Uterus (tissue), 4 donors: ENCODE data around the gene BTBD9. TPM values are rescaled to one million over a fixed set of nuclear protein-coding genes. Genes with fewer than 3 reads are reported as not detected.

ENCODE experiments used
- DNase-seq, 2 donors: peaks; one replicate each; pipeline ENCODE4 v3.0.0-alpha.2; 2019 to 2020
- H3K27ac ChIP-seq, 2 donors: fragments of 200-600 bp; sonication (generic); 1 replicate in 1 of 2; 2 replicates in 1 of 2; pipeline ENCODE4 v1.5.1; 2016 to 2018
- H3K27me3 ChIP-seq, 2 donors: fragments of 200-600 bp; sonication (generic); one replicate each; pipeline ENCODE4 v1.5.1; 2018 to 2019; ENCODE audit warnings: control low read depth in 1 of 2
- H3K36me3 ChIP-seq, 2 donors: fragments of 200-600 bp; sonication (generic); one replicate each; pipeline ENCODE4 v1.5.1; 2019; ENCODE audit warnings: control low read depth in 1 of 2
- H3K4me1 ChIP-seq, 2 donors: fragments of 200-600 bp; sonication (generic); one replicate each; pipeline ENCODE4 v1.5.1; 2018 to 2019; ENCODE audit warnings: control low read depth in 1 of 2
- H3K4me3 ChIP-seq, 2 donors: fragments of 200-600 bp; sonication (generic); 1 replicate in 1 of 2; 2 replicates in 1 of 2; pipeline ENCODE4 v1.5.1; 2018 to 2019; ENCODE audit warnings: mild to moderate bottlenecking in 1 of 2
- H3K9me3 ChIP-seq, 2 donors: fragments of 200-600 bp; sonication (generic); one replicate each; pipeline ENCODE4 v1.5.1; 2019; ENCODE audit warnings: control low read depth in 1 of 2
- CTCF ChIP-seq, 4 experiments: fragments of 200-600 bp in 2 of 4; fragments of 450-650 bp in 2 of 4; sonication (generic) in 2 of 4; IDR thresholded peaks; one replicate each; pipeline ENCODE4 v1.5.1; 2016 to 2019; ENCODE audit warnings: antibody characterized with exemption in 4 of 4, mild to moderate bottlenecking in 2 of 4, moderate library complexity in 1 of 4
- POLR2A ChIP-seq, 2 donors: fragments of 450-650 bp; IDR thresholded peaks; one replicate each; pipeline ENCODE4 v1.6.1; 2016; ENCODE audit warnings: antibody characterized with exemption in 2 of 2, mild to moderate bottlenecking in 1 of 2, moderate library complexity in 1 of 2
- intact Hi-C: fragments of 100-400 bp; cut with DNase I; formaldehyde crosslinking; loops from one replicate; pipeline ENCODE4 v1.15.1; 2023; ENCODE audit warnings: low total_unique reads
- total RNA-seq, 4 donors: library from RNA; depleted of rRNA in 3 of 4; stranded (reverse); fragments of >200 nt in 3 of 4; gene quantifications; one replicate each; pipeline versions ENCODE4 v1.1.0 to v1.2.4, GENCODE V29; 2014 to 2023
- donor health status: DM: yes; HTN: yes; CAD: no.

BTBD9 gene
- total RNA-seq, 4 donors from 2014 or later, result 10.3 to 50.3 (median 34.4) TPM

GRCh38 chr6:38323216-38323615 is 316.5 kb downstream of the BTBD9 start:
- intact Hi-C loops, result loop anchor here (5.0 kb wide), 1 partner anchor 121 kb away; no protein-coding TSS in a partner anchor
- H3K36me3 ChIP-seq, result no peaks in the 10 kb centered on the region
- no peaks in the 10 kb centered on the region for H3K4me1 ChIP-seq
- no peak for DNase-seq
- H3K9me3 ChIP-seq, result no peaks in the 10 kb centered on the region
- TF ChIP-seq CTCF (IDR thresholded peaks at IDR 0.05) (no peak), POLR2A (IDR thresholded peaks at IDR 0.05) (no peak)
- no peak overlapping the region for H3K4me3 ChIP-seq
- H3K27me3 ChIP-seq, result no peaks in the 10 kb centered on the region
- H3K27ac ChIP-seq, result no peak overlapping the region

- H3K27ac ChIP-seq, result no peak overlapping the region
- no peak for DNase-seq
- intact Hi-C loops, result loop anchor here (5.0 kb wide), 1 partner anchor 120 kb away; no protein-coding TSS in a partner anchor
- H3K9me3 ChIP-seq, result no peaks in the 10 kb centered on the region
- H3K36me3 ChIP-seq, result no peaks in the 10 kb centered on the region
- no peaks in the 10 kb centered on the region for H3K4me1 ChIP-seq
- H3K27me3 ChIP-seq, result no peaks in the 10 kb centered on the region
- no peak overlapping the region for H3K4me3 ChIP-seq
- TF ChIP-seq CTCF (IDR thresholded peaks at IDR 0.05), result no peak
- no peak for TF ChIP-seq POLR2A (IDR thresholded peaks at IDR 0.05)
Measured at GRCh38 chr6:38322138-38322537, 317.6 kb downstream of the BTBD9 start.

- DNase-seq, result no peak
- no peak overlapping the region for H3K4me3 ChIP-seq
- H3K9me3 ChIP-seq, result no peaks in the 10 kb centered on the region
- no peaks in the 10 kb centered on the region for H3K27me3 ChIP-seq
- H3K27ac ChIP-seq, result no peak overlapping the region
- H3K4me1 ChIP-seq, result no peaks in the 10 kb centered on the region
- no peak for TF ChIP-seq CTCF (IDR thresholded peaks at IDR 0.05)
- TF ChIP-seq POLR2A (IDR thresholded peaks at IDR 0.05), result no peak
- intact Hi-C loops, result loop anchor here (5.0 kb wide), 1 partner anchor 119 kb away; no protein-coding TSS in a partner anchor
- H3K36me3 ChIP-seq, result no peaks in the 10 kb centered on the region
Measured at GRCh38 chr6:38320843-38321242, 318.9 kb downstream of the BTBD9 start.

- no peaks in the 10 kb centered on the region for H3K27me3 ChIP-seq
- no peaks in the 10 kb centered on the region for H3K4me1 ChIP-seq
- no peaks in the 10 kb centered on the region for H3K9me3 ChIP-seq
- intact Hi-C loops, result loop anchor here (5.0 kb wide), 1 partner anchor 118 kb away; no protein-coding TSS in a partner anchor
- DNase-seq, result no peak
- H3K4me3 ChIP-seq, result no peak overlapping the region
- no peak overlapping the region for H3K27ac ChIP-seq
- no peaks in the 10 kb centered on the region for H3K36me3 ChIP-seq
- no peak for TF ChIP-seq CTCF (IDR thresholded peaks at IDR 0.05)
- no peak for TF ChIP-seq POLR2A (IDR thresholded peaks at IDR 0.05)
Measured at GRCh38 chr6:38320358-38320757, 319.4 kb downstream of the BTBD9 start.

GRCh38 chr6:38319256-38320212 is 320.2 kb downstream of the BTBD9 start:
- DNase-seq, result no peak
- H3K27me3 ChIP-seq, result no peaks in the 10 kb centered on the region
- no peaks in the 10 kb centered on the region for H3K9me3 ChIP-seq
- TF ChIP-seq POLR2A (IDR thresholded peaks at IDR 0.05) (no peak), CTCF (IDR thresholded peaks at IDR 0.05) (no peak)
- H3K36me3 ChIP-seq, result no peaks in the 10 kb centered on the region
- intact Hi-C loops, result loop anchor here (5.0 kb wide), 1 partner anchor 117 kb away; no protein-coding TSS in a partner anchor
- H3K4me1 ChIP-seq, result no peaks in the 10 kb centered on the region
- H3K4me3 ChIP-seq, result no peak overlapping the region
- no peak overlapping the region for H3K27ac ChIP-seq
